MCF 10A (cell line): ENCODE results near the gene ZEB1. TPM values are rescaled to one million over a fixed set of nuclear protein-coding genes. Genes with fewer than 3 reads are reported as not detected.
A peak's percentile ranks its signal among the peaks of the same experiment; 100 is the strongest.

Experiments used
- BruUV-seq: library from RNA; stranded (reverse); fragments of 400-500 nt; replicated peaks from 2 replicates; lab custom pipeline; 2021; lab: Mats Ljungman, UMichigan
- CTCF ChIA-PET: fragments of 300-600 bp; sonication (Branson Sonifier 250); formaldehyde crosslinking; extraction: SDS; loops from one replicate; lab custom pipeline; 2021; ENCODE audit warnings: antibody characterized with exemption, inconsistent platforms; lab: Yijun Ruan, JAX
- POLR2A ChIA-PET: fragments of 300-600, 350-650 bp; sonication (Branson Sonifier 250); formaldehyde crosslinking; extraction: SDS; loops from one replicate; lab custom pipeline; 2020; ENCODE audit warnings: antibody characterized with exemption, inconsistent platforms; lab: Yijun Ruan, JAX
- DNase-seq: peaks from one replicate; pipeline ENCODE4 v3.0.0-alpha.2; 2018; ENCODE audit not compliant: unreplicated experiment
- H3K27ac Mint-ChIP-seq: one replicate; pipeline ENCODE4 v1.8.0; 2022; ENCODE audit warnings: mild to moderate bottlenecking, low read depth, mixed read lengths; ENCODE audit not compliant: unreplicated experiment
- H3K27me3 Mint-ChIP-seq: one replicate; pipeline ENCODE4 v1.8.0; 2022; ENCODE audit warnings: mixed read lengths; ENCODE audit not compliant: insufficient read depth, unreplicated experiment
- H3K36me3 Mint-ChIP-seq: one replicate; pipeline ENCODE4 v1.8.0; 2022; ENCODE audit warnings: mild to moderate bottlenecking, moderate library complexity, mixed read lengths; ENCODE audit not compliant: insufficient read depth, unreplicated experiment
- H3K4me1 Mint-ChIP-seq: one replicate; pipeline ENCODE4 v1.8.0; 2022; ENCODE audit warnings: mixed read lengths; ENCODE audit not compliant: insufficient read depth, unreplicated experiment
- H3K4me3 Mint-ChIP-seq: one replicate; pipeline ENCODE4 v1.8.0; 2022; ENCODE audit warnings: mild to moderate bottlenecking, moderate library complexity, mixed read lengths; ENCODE audit not compliant: unreplicated experiment
- H3K9me3 Mint-ChIP-seq: one replicate; pipeline ENCODE4 v1.8.0; 2022; ENCODE audit warnings: mixed read lengths; ENCODE audit not compliant: unreplicated experiment
- intact Hi-C: fragments of 100-400 bp; cut with micrococcal nuclease; formaldehyde crosslinking; loops from 2 replicates; pipeline ENCODE4 v1.14.1; 2022
- total RNA-seq: library from RNA; stranded (reverse); gene quantifications from 2 replicates; pipeline ENCODE4 v1.2.3, GENCODE V29; 2022
- TF ChIP-seq, protein P1 (sequence below): fragments of 200-600 bp; IDR thresholded peaks from one replicate; pipeline ENCODE4 v1.8.0; 2022; ENCODE audit warnings: antibody characterized with exemption, mild to moderate bottlenecking; ENCODE audit not compliant: unreplicated experiment

Gene ZEB1
- total RNA-seq, 1 experiment from 2014 or later, result 15.1 TPM

DNA sequence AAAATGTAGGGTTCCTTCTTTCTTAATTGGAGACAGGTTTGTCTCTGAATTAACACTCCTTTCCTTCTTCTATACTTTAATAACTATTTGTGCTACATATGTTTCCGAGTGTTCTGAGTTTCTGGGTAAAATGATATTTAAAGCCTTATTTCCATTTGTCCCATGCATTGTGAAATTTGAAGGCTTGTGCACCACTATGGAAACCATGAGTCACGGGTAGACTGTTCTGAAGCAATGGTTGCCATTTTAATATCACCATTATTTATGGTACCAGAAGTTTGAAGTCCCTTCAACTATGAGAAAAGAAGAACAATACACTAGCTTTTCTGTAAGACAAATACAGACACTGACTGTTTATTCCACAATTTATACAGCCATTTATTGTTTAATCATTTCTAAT is 44.7 kb upstream of the ZEB1 start:
- intact Hi-C loops, result no loop called here
- ChIA-PET POLR2A (no interaction called here), CTCF (interaction anchor here (0.5 kb wide), 1 partner anchor 191 kb away, joined by 4 read pairs; no protein-coding TSS in a partner anchor)
- TF ChIP-seq, protein P1, sequence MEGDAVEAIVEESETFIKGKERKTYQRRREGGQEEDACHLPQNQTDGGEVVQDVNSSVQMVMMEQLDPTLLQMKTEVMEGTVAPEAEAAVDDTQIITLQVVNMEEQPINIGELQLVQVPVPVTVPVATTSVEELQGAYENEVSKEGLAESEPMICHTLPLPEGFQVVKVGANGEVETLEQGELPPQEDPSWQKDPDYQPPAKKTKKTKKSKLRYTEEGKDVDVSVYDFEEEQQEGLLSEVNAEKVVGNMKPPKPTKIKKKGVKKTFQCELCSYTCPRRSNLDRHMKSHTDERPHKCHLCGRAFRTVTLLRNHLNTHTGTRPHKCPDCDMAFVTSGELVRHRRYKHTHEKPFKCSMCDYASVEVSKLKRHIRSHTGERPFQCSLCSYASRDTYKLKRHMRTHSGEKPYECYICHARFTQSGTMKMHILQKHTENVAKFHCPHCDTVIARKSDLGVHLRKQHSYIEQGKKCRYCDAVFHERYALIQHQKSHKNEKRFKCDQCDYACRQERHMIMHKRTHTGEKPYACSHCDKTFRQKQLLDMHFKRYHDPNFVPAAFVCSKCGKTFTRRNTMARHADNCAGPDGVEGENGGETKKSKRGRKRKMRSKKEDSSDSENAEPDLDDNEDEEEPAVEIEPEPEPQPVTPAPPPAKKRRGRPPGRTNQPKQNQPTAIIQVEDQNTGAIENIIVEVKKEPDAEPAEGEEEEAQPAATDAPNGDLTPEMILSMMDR, result no peak
- peak; percentile 6 for DNase-seq
- Mint-ChIP-seq H3K4me3 (no peak overlapping the region), H3K9me3 (peaks cover 4% of the 10 kb centered on the region), H3K27ac (no peak overlapping the region), H3K36me3 (no peaks in the 10 kb centered on the region), H3K4me1 (no peaks in the 10 kb centered on the region), H3K27me3 (no peaks in the 10 kb centered on the region)
- BruUV-seq, result no TSS peak

DNA sequence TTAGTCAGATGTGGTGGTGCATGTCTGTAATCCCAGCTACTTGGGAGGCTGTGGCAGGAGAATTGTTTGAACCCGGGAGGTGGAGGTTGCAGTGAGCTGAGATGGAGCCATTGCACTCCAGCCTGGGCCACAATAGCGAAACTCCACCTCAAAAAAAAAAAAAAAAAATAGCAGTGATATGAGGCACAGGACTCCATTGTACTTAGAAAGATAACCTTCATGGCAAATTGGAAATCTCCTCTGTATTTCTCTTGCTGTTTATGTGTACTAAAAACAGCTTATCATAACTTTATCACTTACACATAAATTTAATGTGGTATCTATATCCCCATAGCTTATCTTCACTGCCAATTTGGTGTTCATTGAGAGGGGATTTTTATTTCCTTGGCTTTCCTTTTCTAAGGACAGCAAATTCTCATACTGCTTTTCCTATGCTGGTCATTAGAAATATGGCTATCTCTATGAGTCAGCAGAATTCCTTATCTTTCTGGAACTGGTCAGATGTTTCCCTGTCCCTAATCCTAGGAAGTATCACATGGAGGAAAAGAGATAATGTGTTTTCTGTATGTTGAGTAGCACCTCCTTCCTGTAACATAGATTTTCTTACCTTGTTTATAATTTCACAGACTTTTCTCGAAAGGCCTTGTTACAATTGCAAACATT is 40.6 kb upstream of the ZEB1 start:
- Mint-ChIP-seq H3K4me1 (no peaks in the 10 kb centered on the region), H3K27ac (no peak overlapping the region), H3K9me3 (peaks cover 22% of the 10 kb centered on the region), H3K4me3 (no peak overlapping the region), H3K27me3 (no peaks in the 10 kb centered on the region), H3K36me3 (no peaks in the 10 kb centered on the region)
- TF ChIP-seq, protein P1, result no peak
- ChIA-PET CTCF (interaction anchor here (0.6 kb wide), 1 partner anchor 543 kb away, joined by 4 read pairs; no protein-coding TSS in a partner anchor), POLR2A (no interaction called here)
- no peak for DNase-seq
- BruUV-seq, result no TSS peak
- intact Hi-C loops, result no loop called here

DNA sequence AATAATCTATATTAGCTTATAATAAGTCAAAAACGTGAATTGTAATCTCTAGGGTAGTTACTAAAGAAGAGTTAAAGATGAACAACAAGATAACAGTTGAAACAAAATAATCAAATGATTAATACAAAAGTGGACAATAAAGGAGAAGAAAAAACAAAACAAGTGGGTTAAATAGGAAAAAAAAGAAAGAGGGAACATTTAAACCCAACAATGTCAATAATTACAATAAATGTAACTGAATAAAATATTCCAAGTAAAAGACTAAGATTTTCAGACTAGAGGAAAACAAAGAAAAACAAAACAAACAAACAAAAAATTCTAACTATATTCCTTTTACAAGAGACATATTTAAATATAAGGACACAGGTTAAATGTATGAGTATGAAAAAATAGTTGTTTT is 38.0 kb upstream of the ZEB1 start:
- H3K27me3 Mint-ChIP-seq, result no peaks in the 10 kb centered on the region
- no TSS peak for BruUV-seq
- DNase-seq, result no peak
- ChIA-PET POLR2A (no interaction called here), CTCF (interaction anchor here (0.7 kb wide), 2 partner anchors 57 to 510 kb away, joined by 3 read pairs; no protein-coding TSS in a partner anchor)
- intact Hi-C loops, result no loop called here
- no peaks in the 10 kb centered on the region for H3K36me3 Mint-ChIP-seq
- no peak overlapping the region for H3K27ac Mint-ChIP-seq
- H3K4me3 Mint-ChIP-seq, result no peak overlapping the region
- peaks cover 22% of the 10 kb centered on the region for H3K9me3 Mint-ChIP-seq
- TF ChIP-seq, protein P1, result no peak
- no peaks in the 10 kb centered on the region for H3K4me1 Mint-ChIP-seq

DNA sequence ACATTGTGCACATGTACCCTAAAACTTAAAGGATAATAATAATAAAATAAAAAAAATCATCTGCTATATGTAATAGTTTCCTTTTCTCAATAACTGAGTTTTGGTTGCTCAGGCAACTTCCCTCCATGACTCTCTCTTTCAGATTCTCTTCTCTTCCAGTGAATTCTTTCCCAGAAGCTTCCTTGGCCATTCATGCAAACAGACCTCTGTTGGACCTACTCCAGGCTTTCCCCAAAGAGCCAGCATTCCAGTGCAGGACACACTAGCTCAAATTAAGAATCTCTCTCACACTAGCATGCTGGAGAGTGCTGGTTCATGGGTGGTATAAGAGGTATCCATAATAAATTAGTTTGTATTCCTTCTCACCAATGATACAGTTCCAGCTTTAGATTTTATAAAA is 31.0 kb upstream of the ZEB1 start:
- intact Hi-C loops, result no loop called here
- Mint-ChIP-seq H3K4me1 (no peaks in the 10 kb centered on the region), H3K9me3 (no peaks in the 10 kb centered on the region), H3K27me3 (no peaks in the 10 kb centered on the region), H3K27ac (no peak overlapping the region), H3K36me3 (no peaks in the 10 kb centered on the region), H3K4me3 (no peak overlapping the region)
- CTCF ChIA-PET, result no interaction called here
- no TSS peak for BruUV-seq
- no peak for DNase-seq
- POLR2A ChIA-PET, result no interaction called here
- TF ChIP-seq, protein P1, result no peak
